Muscle of leg (tissue), 11 donors: ENCODE data around the gene RPL23. TPM values are rescaled to one million over a fixed set of nuclear protein-coding genes. Genes with fewer than 3 reads are reported as not detected.

Experiments used
- DNase-seq: peaks from one replicate; pipeline ENCODE4 v3.0.0; 2013
- H3K27ac ChIP-seq: one replicate; pipeline ENCODE4 v1.5.1; 2013; ENCODE audit warnings: mild to moderate bottlenecking, low read length, control low read depth
- H3K27me3 ChIP-seq: one replicate; pipeline ENCODE4 v1.6.1; 2013; ENCODE audit warnings: low read length; ENCODE audit not compliant: control insufficient read depth, insufficient read depth
- H3K36me3 ChIP-seq: one replicate; pipeline ENCODE4 v1.6.1; 2013; ENCODE audit warnings: low read length; ENCODE audit not compliant: control insufficient read depth, insufficient read depth
- H3K4me1 ChIP-seq: one replicate; pipeline ENCODE4 v1.6.1; 2013; ENCODE audit warnings: low read length; ENCODE audit not compliant: control insufficient read depth, insufficient read depth
- H3K4me3 ChIP-seq: one replicate; pipeline ENCODE4 v1.5.1; 2013; ENCODE audit warnings: low read length, control low read depth
- H3K9me3 ChIP-seq: replicated peaks from 2 replicates; pipeline ENCODE4 v1.6.1; 2013; ENCODE audit warnings: low read depth, low read length; ENCODE audit not compliant: control insufficient read depth
- WGBS: methylation state at CpG from one replicate; pipeline ENCODE4 v1.1.5; 2013; ENCODE audit warnings: missing lambda C conversion rate; ENCODE audit not compliant: insufficient coverage; 5-methylcytosine and 5-hydroxymethylcytosine counted together
- polyA plus RNA-seq, 8 donors: library from polyadenylated mRNA; unstranded; fragments of 120-200 nt; gene quantifications; one replicate each; pipeline versions ENCODE4 v1.2.1 to v1.2.3, GENCODE V29; 2013; ENCODE audit warnings: inconsistent platforms in 1 of 8, low replicate concordance in 1 of 8; ENCODE audit not compliant: insufficient read length in 8 of 8, insufficient read depth in 1 of 8
- total RNA-seq: library from RNA; stranded (reverse); fragments of 120-200 nt; gene quantifications from one replicate; pipeline ENCODE4 v1.2.4, GENCODE V29; 2013

The RPL23 gene
- total and polyA plus RNA-seq, 9 donors: 2,460 to 3,946 (median 2,840) TPM

GRCh38 chr17:38852771-38853291, 690 bp downstream of the RPL23 start:
- H3K9me3 ChIP-seq: no peaks in the 10 kb centered on the region
- no peaks in the 10 kb centered on the region for H3K27me3 ChIP-seq
- H3K36me3 ChIP-seq: peaks cover 40% of the 10 kb centered on the region
- peaks cover 15% of the 10 kb centered on the region for H3K4me1 ChIP-seq
- 2% methylated on average over 10 of the region's 19 CpGs for WGBS
- peak; percentile 22 for DNase-seq
- H3K4me3 ChIP-seq: peak overlapping the region; percentile 67
- peak overlapping the region; percentile 97 for H3K27ac ChIP-seq

GRCh38 chr17:38851434-38851833, 2.1 kb downstream of the RPL23 start:
- Histone ChIP-seq H3K9me3 (no peaks in the 10 kb centered on the region), H3K36me3 (peaks cover 46% of the 10 kb centered on the region), H3K4me3 (peak overlapping the region; percentile 67), H3K27me3 (no peaks in the 10 kb centered on the region), H3K4me1 (peaks cover 15% of the 10 kb centered on the region), H3K27ac (no peak overlapping the region)
- WGBS: no CpG with 5 or more reads among the region's 2 CpGs
- no peak for DNase-seq

GRCh38 chr17:38850374-38850773, 3.1 kb downstream of the RPL23 start:
- no peak for DNase-seq
- Histone ChIP-seq H3K4me1 (peaks cover 15% of the 10 kb centered on the region), H3K36me3 (peaks cover 46% of the 10 kb centered on the region), H3K9me3 (no peaks in the 10 kb centered on the region), H3K27ac (no peak overlapping the region), H3K27me3 (no peaks in the 10 kb centered on the region), H3K4me3 (no peak overlapping the region)
- WGBS: no CpG with 5 or more reads among the region's 7 CpGs

DNA sequence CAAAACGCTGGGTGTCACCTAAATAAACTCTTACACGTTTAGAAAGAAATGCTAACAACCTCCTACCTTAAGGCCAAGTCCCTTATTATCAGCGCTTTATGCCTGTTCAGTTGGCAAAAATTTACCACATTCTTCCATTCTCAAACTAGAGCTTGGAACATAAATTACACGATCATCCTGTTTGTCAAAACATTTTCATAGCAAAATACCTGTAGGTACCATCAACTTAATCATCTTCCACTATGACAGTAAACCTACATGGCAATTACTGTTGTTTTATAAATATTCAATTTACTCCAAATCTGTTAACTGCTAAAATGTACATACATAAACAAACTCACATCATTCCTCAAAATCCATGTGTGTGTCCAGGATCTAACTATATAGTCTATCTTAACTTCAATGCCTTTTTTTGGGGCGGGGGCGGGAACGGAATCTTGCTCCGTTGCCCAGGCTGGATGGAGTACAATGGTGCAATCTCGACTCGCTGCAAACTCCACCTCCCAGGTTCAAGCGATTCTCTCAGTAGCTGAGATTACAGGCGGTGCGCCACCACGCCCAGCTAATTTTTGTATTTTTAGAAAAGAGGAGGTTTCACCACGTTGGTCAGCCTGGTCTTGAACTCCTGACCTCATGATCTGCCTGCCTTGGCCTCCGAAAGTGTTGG, 4.4 kb downstream of the RPL23 start:
- H3K4me3 ChIP-seq: no peak overlapping the region
- H3K27ac ChIP-seq: no peak overlapping the region
- peaks cover 13% of the 10 kb centered on the region for H3K4me1 ChIP-seq
- H3K36me3 ChIP-seq: peaks cover 46% of the 10 kb centered on the region
- 76% methylated on average over 10 of the region's 16 CpGs for WGBS
- DNase-seq: no peak
- no peaks in the 10 kb centered on the region for H3K27me3 ChIP-seq
- H3K9me3 ChIP-seq: no peaks in the 10 kb centered on the region

DNA sequence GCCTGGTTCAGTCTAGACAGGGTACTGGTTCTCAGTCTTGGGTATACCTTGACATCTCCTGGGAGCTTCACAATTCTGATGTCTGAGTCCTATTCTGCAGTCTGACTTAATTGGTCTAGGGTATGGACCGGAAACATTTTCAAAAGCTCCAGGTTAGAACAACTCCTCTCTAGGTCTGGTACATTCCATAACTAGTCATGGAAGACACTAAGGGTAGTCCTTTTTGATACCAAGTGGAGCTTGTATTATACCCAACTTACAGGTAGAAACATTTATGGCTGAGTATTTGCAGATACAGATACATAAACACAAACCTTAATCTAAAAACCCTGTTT, 5.0 kb downstream of the RPL23 start:
- peaks cover 13% of the 10 kb centered on the region for H3K4me1 ChIP-seq
- H3K9me3 ChIP-seq: no peaks in the 10 kb centered on the region
- no peaks in the 10 kb centered on the region for H3K27me3 ChIP-seq
- WGBS: no CpG with 5 or more reads among the region's 1 CpG
- no peak for DNase-seq
- no peak overlapping the region for H3K27ac ChIP-seq
- peaks cover 46% of the 10 kb centered on the region for H3K36me3 ChIP-seq
- H3K4me3 ChIP-seq: no peak overlapping the region

GRCh38 chr17:38844261-38844757, 9.2 kb downstream of the RPL23 start:
- 64% methylated on average over 13 of the region's 13 CpGs for WGBS
- peaks cover 16% of the 10 kb centered on the region for H3K36me3 ChIP-seq
- no peak for DNase-seq

DNA sequence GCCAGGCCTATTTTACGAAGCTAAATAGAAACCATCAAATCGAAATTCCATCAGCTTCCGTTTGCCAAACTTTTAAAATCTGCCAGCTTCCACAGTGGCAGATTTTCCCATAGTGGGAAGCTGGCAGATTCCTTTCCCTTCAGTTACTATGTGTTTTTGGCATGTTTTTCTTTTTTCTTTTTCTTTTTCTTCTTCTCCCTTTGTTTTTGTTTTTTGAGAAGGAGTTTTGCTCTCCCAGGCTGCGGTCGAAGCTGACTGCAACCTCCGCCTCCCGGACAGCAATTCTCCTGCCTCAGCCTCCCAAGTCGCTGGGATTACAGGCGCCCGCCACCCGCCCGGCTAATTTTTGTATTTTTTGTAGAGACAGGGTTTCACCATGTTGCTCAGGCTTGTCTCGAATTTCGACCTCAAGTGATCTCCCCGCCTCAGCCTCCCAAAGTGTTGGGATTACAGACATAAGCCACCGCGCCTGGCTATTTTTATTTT, 27.7 kb downstream of the RPL23 start:
- 86% methylated on average over 6 of the region's 17 CpGs for WGBS
- Histone ChIP-seq H3K4me1 (peaks cover 19% of the 10 kb centered on the region), H3K27me3 (no peaks in the 10 kb centered on the region), H3K4me3 (peak overlapping the region; percentile 94), H3K27ac (peak overlapping the region; percentile 99), H3K36me3 (peaks cover 16% of the 10 kb centered on the region), H3K9me3 (no peaks in the 10 kb centered on the region)
- DNase-seq: no peak

More at GRCh38 chr17:38844261-38844757, 9.2 kb downstream of the RPL23 start:
- Histone ChIP-seq H3K9me3 (no peaks in the 10 kb centered on the region), H3K27me3 (no peaks in the 10 kb centered on the region), H3K27ac (no peak overlapping the region), H3K4me3 (no peak overlapping the region), H3K4me1 (no peaks in the 10 kb centered on the region)

- peak; percentile 98 for DNase-seq
- H3K9me3 ChIP-seq: no peaks in the 10 kb centered on the region
- H3K36me3 ChIP-seq: peaks cover 23% of the 10 kb centered on the region
- H3K27ac ChIP-seq: peak within 1 kb of the TSS; percentile 99
- peaks cover 19% of the 10 kb centered on the region for H3K4me1 ChIP-seq
- under 1% methylated on average over 46 of the region's 55 CpGs for WGBS
- H3K27me3 ChIP-seq: no peaks in the 10 kb centered on the region
- peak within 1 kb of the TSS; percentile 94 for H3K4me3 ChIP-seq
Observed at GRCh38 chr17:38824899-38825761, 28.4 kb downstream of the RPL23 start, which contains the start of gene CWC25. Gene CWC25 (minus strand): TSS chr17:38825321. CDS start chr17:38825183, 138 bp downstream.

GRCh38 chr17:38815576-38816193, 37.8 kb downstream of the RPL23 start:
- Histone ChIP-seq H3K36me3 (peaks cover 53% of the 10 kb centered on the region), H3K4me3 (no peak overlapping the region)
- no CpG with 5 or more reads among the region's 8 CpGs for WGBS

More at GRCh38 chr17:38815576-38816193, 37.8 kb downstream of the RPL23 start:
- Histone ChIP-seq H3K4me1 (no peaks in the 10 kb centered on the region), H3K9me3 (no peaks in the 10 kb centered on the region), H3K27ac (no peak overlapping the region), H3K27me3 (no peaks in the 10 kb centered on the region)
- DNase-seq: no peak
